ENCODE measurements around the gene FBXO36. TPM values are rescaled to one million over a fixed set of nuclear protein-coding genes. Genes with fewer than 3 reads are reported as not detected.

Gene FBXO36
- total RNA-seq, 1 donor from 2014 or later: 13.1 TPM

GRCh38 chr2:230050136-230050535 lies 127.8 kb downstream of the FBXO36 start:
- Histone ChIP-seq H3K4me2 (no peak overlapping the region), H4K20me1 (ENCODE audit: low read depth) (no peaks in the 10 kb centered on the region)

DNA sequence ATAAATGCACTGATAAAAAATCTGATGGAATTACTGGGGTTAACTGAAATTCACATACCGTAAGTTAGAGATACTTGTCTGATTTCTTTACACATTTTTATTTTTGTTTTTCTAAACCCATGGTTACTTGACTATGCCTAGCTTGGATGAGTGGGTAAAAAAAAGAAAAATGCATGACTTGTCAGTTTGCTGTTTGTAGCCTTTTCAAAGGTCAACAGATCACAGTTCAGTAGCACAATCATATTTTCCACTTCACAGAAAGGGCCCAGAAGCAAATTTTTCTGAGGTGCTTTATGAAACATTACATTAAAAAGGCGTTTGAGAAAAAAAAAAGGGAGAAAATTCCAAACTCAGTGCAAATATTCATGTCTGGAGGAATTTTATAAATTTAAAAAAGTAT lies 130.0 kb downstream of the FBXO36 start:
- no peaks in the 10 kb centered on the region for H3K4me1 Mint-ChIP-seq

More at GRCh38 chr2:230050136-230050535, 127.8 kb downstream of the FBXO36 start:
- Histone ChIP-seq H3K27me3 (no peaks in the 10 kb centered on the region), H3K79me2 (ENCODE audit: low read depth) (no peaks in the 10 kb centered on the region), H3K4me1 (no peaks in the 10 kb centered on the region), H3K27ac (no peak overlapping the region), H3K4me3 (no peak overlapping the region), H2AFZ (replicated peaks) (no peak overlapping the region), H3K9me3 (ENCODE audit: low read depth) (no peaks in the 10 kb centered on the region), H3K9ac (no peak overlapping the region), H3K36me3 (no peaks in the 10 kb centered on the region), H3F3A (ENCODE audit: low read depth) (no peaks in the 10 kb centered on the region)
- no peak overlapping the region for H3K27ac Mint-ChIP-seq
- H3K9me3 Mint-ChIP-seq: no peaks in the 10 kb centered on the region
- peaks cover 4% of the 10 kb centered on the region for H3K27me3 Mint-ChIP-seq (ENCODE audit: insufficient read depth, low read depth)
- DNase-seq (ENCODE audit: low spot score): no peak
- H3K4me1 Mint-ChIP-seq: no peaks in the 10 kb centered on the region
- TF ChIP-seq EZH2 (IDR thresholded peaks at IDR 0.05) (no peak), EZH2phosphoT487 (IDR thresholded peaks at IDR 0.05) (no peak)
- TF ChIP-seq, protein P1, sequence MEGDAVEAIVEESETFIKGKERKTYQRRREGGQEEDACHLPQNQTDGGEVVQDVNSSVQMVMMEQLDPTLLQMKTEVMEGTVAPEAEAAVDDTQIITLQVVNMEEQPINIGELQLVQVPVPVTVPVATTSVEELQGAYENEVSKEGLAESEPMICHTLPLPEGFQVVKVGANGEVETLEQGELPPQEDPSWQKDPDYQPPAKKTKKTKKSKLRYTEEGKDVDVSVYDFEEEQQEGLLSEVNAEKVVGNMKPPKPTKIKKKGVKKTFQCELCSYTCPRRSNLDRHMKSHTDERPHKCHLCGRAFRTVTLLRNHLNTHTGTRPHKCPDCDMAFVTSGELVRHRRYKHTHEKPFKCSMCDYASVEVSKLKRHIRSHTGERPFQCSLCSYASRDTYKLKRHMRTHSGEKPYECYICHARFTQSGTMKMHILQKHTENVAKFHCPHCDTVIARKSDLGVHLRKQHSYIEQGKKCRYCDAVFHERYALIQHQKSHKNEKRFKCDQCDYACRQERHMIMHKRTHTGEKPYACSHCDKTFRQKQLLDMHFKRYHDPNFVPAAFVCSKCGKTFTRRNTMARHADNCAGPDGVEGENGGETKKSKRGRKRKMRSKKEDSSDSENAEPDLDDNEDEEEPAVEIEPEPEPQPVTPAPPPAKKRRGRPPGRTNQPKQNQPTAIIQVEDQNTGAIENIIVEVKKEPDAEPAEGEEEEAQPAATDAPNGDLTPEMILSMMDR (IDR thresholded peaks at IDR 0.05): no peak
- no peak overlapping the region for H3K4me3 Mint-ChIP-seq
- peaks cover 9% of the 10 kb centered on the region for H3K36me3 Mint-ChIP-seq

GRCh38 chr2:230053753-230054478 lies 131.6 kb downstream of the FBXO36 start:
- Histone ChIP-seq H3K36me3 (no peaks in the 10 kb centered on the region), H2AFZ (replicated peaks) (no peak overlapping the region), H3K27ac (no peak overlapping the region), H3K9ac (no peak overlapping the region), H3K4me3 (no peak overlapping the region), H4K20me1 (ENCODE audit: low read depth) (no peaks in the 10 kb centered on the region), H3K79me2 (ENCODE audit: low read depth) (no peaks in the 10 kb centered on the region), H3K4me1 (no peaks in the 10 kb centered on the region), H3K9me3 (ENCODE audit: low read depth) (no peaks in the 10 kb centered on the region), H3K27me3 (no peaks in the 10 kb centered on the region), H3K4me2 (no peak overlapping the region), H3F3A (ENCODE audit: low read depth) (no peaks in the 10 kb centered on the region)
- DNase-seq (ENCODE audit: low spot score): no peak
- peaks cover 3% of the 10 kb centered on the region for H3K36me3 Mint-ChIP-seq
- H3K9me3 Mint-ChIP-seq: no peaks in the 10 kb centered on the region
- H3K27me3 Mint-ChIP-seq (ENCODE audit: insufficient read depth, low read depth): peaks cover 4% of the 10 kb centered on the region
- H3K4me1 Mint-ChIP-seq: no peaks in the 10 kb centered on the region
- H3K27ac Mint-ChIP-seq: no peak overlapping the region
- TF ChIP-seq EZH2 (IDR thresholded peaks at IDR 0.05) (no peak), EZH2phosphoT487 (IDR thresholded peaks at IDR 0.05) (no peak)
- TF ChIP-seq, protein P1 (IDR thresholded peaks at IDR 0.05): no peak
- H3K4me3 Mint-ChIP-seq: no peak overlapping the region

More for the DNA sequence above, 130.0 kb downstream of the FBXO36 start:
- H3F3A ChIP-seq (ENCODE audit: low read depth): no peaks in the 10 kb centered on the region
- no peaks in the 10 kb centered on the region for H3K4me1 ChIP-seq
- H3K27me3 ChIP-seq: no peaks in the 10 kb centered on the region
- no peak for DNase-seq (ENCODE audit: low spot score)
- H3K79me2 ChIP-seq (ENCODE audit: low read depth): no peaks in the 10 kb centered on the region
- Mint-ChIP-seq H3K27ac (no peak overlapping the region), H3K4me3 (no peak overlapping the region), H3K9me3 (no peaks in the 10 kb centered on the region), H3K27me3 (ENCODE audit: insufficient read depth, low read depth) (peaks cover 4% of the 10 kb centered on the region), H3K36me3 (no peaks in the 10 kb centered on the region)
- H2AFZ ChIP-seq (replicated peaks): no peak overlapping the region
- TF ChIP-seq EZH2 (IDR thresholded peaks at IDR 0.05): no peak
- TF ChIP-seq, protein P1 (IDR thresholded peaks at IDR 0.05): no peak
- TF ChIP-seq EZH2phosphoT487 (IDR thresholded peaks at IDR 0.05): no peak
- H3K27ac ChIP-seq: no peak overlapping the region
- H4K20me1 ChIP-seq (ENCODE audit: low read depth): no peaks in the 10 kb centered on the region
- H3K36me3 ChIP-seq: no peaks in the 10 kb centered on the region
- no peak overlapping the region for H3K9ac ChIP-seq
- no peak overlapping the region for H3K4me3 ChIP-seq
- no peak overlapping the region for H3K4me2 ChIP-seq
- no peaks in the 10 kb centered on the region for H3K9me3 ChIP-seq (ENCODE audit: low read depth)
